ENCODE measurements around the gene DMGDH.

Gene DMGDH

DNA sequence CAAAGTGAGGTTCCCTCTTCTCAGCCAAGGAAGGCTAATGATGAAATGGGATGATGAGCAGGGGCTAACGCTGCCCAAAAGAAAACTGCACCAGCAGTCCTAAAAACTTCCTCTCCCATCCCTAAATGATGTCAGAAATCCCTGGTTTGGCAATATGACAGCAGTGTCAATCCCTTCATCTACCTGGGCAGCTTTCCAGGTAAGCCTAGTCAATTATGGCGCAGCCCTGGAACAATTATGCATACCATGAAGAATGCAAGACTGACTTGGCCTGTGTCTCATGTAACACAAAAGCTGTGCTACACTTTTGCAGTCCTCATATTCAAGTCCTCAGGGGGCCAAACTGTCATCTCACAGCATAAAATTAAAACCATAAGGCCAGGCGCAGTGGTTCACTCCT is 7.0 kb downstream of the DMGDH start:
- DNase-seq, result no peak

GRCh38 chr5:79059674-79060073 is 9.8 kb downstream of the DMGDH start:
- no peak for DNase-seq

GRCh38 chr5:79056847-79057246 is 12.6 kb downstream of the DMGDH start:
- DNase-seq, result no peak

DNA sequence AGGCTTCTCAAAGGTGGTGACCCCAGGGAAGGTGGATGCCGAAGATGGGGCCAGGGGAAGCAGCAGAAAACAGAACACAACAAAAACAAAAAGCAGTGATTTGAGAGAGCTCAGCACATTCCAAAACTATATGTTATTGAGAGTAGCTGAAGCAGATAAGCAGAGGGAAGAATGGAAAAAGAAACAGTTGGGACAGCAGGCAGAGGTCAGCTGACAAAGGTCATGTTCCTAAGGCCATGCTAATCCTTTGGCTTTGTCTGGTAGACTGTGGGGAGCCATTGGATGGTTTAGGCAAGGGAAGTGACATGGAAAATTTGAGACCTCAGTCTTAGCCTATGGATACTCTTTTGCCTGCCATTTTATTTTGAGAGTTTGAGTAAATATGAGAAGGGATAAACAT is 14.5 kb downstream of the DMGDH start:
- DNase-seq, result no peak

DNA sequence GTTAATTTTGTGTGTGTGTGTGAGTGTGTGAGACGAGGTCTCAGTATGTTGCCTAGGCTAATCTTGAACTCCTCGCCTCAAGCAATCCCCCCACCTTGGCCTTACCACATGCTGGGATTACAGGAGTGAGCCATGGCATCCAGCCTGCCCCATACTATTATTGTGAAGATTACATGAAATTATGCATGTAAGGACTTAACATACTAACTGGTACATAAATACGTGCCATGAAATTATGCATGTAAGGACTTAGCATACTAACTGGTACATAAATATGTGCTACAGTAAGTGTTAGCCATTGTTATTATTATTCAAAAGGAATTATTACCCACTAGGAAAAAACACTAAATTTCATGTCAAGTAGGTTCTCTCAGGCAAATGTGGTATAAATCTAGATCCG is 16.2 kb downstream of the DMGDH start:
- no peak for DNase-seq

DNA sequence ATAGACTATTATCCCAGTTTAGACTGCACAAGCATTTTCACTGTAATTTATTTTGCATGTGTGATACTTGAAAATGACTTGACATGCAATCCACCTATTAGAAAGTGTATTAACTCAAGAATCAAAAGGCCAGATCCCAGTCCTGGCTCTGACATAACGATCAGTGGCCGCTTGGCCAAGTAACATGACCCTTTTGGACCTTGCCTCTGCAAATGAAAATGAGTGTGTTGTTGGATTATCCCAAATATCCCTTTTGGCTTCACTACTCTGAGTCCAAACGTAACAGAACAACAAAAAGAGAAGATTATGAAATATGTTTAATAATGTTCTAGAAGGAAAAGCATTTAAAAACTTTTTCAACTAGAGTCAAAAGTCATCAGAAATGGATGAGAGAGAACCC is 19.0 kb downstream of the DMGDH start:
- DNase-seq, result peak; percentile 29

GRCh38 chr5:79048437-79048836 is 21.0 kb downstream of the DMGDH start:
- DNase-seq, result no peak

DNA sequence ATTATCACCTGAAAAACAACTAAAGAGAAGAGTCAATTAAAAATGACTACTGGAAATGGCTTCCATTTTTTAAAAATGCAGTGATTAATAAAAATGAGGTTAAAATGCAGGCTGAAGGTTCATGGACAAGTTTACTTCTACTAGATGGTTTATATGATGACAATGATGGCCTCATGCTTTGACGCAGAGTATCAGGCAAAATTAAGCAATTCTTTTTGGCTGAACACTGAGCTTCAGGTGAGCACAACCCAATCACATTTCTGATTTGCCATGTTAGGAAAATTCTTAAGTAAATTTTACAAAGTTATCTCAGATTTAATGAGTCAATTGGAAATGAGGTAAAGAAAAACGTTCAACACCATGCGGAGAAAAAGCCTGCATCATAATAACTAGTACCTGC is 22.3 kb downstream of the DMGDH start:
- DNase-seq, result no peak

DNA sequence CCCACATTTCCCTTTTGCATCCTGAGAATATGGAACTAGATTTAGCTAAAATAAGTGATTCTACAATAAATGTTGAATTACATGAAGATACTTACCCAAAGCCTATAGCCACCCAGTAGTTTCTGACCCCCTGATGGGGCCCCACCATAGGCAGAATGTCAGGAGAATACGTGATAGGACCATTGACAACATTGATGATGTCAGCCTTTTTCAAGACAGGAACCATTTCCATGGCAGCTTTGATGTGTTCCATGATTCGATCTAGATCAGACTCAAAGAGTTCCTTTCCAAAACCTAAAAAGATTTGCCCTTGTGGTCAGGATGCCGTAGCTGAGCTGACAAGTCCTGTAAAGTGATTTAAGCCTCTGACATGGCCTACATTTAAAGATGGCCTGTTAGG is 27.3 kb downstream of the DMGDH start:
- no peak for DNase-seq

DNA sequence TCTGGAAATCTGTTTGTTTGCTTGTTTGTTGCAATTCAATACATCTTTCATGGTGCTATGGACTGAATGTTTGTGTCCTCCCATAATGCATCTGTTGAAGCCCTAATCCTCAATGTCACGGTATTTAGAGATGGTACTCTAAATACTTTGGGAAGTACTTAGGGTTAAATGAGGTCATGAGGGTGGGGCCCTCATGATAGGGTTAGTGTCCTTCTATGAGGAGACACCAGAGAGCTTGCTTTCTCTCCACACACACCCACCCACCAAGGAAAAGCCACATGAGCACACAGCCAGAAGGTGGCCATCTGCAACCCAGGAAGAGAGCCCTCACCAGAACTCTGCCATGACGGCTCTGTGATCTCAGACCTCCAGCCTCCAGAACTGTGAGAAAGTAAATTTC is 32.7 kb downstream of the DMGDH start:
- no peak for DNase-seq

- no peak for DNase-seq
These were observed 34.2 kb downstream of the DMGDH start for GRCh38 chr5:79035237-79035636.

DNA sequence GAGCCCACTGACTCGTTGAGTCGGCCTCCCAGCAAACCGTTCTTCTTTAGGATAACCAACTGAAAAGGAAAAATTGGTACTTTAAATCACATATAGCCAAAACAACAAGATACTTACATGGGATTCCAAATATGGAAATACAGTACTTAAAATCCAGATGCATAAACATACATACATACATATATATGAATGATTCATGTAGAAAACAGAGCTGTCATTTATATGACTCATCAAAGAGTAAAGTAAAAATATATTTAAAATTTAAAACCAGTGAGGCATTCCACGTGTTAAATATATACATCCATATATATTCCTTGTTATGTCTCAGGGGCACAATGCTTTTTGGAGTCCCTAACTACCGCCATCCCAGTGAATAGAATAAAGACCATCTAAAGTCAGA is 36.7 kb downstream of the DMGDH start:
- no peak for DNase-seq

DNA sequence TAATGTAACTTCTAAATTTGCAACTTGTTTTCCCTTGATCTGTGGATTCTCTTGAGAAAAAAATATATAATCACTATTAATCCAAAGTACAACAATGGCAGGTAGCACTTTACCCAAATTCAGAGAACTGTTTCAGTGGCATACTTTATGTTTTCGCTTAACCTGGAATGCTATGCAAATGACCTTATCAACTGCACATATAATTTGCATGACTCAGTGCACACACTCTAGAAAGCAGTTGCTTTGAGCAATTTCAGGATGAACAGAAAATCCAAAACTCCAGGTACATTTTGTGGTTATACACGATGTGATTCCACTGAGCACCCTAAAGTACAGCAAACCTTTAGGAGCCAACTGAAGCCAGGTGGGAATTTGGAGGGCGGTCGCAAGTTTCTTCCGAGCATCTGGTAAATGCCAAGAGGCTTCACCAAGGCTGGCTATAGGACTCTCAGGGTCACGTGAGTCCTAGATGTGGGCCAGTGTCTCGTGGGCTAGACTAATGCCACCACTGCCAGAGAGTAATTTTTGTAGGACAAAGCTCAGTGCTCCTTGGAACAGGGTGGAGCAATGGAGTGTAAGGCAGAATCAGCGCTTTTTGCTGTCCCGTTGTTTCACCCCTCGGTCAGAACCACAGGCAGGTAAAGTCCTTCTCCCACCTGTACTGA is 37.3 kb downstream of the DMGDH start:
- no peak for DNase-seq

DNA sequence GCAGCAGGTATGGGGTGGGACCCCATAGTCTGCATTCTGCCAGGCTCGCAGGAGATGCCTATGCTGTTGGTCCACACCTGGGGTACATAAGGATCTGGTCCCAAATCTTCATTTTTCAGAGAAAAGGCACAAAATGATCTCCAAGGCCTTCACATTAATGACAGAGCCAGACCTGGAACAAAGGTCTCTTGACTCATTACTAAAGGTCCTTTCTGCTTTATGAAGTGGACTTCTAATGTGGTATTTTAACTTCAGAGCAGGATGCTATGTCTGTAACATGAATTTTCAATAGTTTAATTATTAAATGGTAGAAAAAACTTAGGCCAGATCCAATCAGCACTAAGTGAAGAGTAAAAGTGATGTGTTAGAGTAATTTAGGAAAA is 38.0 kb downstream of the DMGDH start:
- DNase-seq, result no peak

- no peak for DNase-seq
These were observed 38.6 kb downstream of the DMGDH start for GRCh38 chr5:79030663-79031484.

DNA sequence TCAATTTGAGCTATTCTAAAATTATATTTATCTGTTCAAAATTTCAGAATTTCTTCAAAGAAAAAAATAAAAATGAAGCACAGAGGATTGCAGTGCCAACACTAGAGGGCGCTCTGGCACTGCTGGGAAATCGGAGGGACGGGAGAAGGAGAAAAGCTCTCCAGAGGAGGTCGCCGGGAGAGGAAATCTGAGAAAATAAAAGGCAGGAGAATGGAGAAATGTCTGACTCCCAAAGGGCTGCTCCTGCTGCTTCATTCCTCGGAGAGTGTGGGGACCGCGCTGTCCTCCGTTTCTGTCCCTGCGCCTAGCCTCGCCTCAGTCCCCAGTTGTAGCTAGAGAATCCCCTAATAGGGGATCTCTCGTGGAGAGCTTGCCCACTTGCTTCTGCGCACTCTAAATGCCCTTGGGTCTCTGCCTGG is 44.4 kb downstream of the DMGDH start:
- DNase-seq, result peak; percentile 66

DNA sequence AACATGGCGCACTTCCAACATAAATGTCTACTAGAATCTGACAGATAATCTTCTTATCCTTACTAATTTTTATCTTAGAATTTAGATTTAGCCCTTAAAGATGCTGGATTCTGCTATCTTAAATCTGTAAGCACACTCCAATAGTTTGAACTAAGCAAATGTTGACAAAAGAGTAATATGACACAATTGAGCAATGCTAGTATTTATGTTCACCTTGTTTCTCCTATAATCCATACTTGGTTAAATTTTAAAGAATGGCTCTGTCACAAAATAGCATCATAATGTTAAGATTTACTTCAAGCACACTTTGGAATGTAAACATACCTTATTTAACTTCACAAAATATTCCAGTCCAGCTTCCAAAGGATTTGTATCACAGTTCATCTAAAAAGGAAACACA is 45.5 kb downstream of the DMGDH start:
- no peak for DNase-seq

DNA sequence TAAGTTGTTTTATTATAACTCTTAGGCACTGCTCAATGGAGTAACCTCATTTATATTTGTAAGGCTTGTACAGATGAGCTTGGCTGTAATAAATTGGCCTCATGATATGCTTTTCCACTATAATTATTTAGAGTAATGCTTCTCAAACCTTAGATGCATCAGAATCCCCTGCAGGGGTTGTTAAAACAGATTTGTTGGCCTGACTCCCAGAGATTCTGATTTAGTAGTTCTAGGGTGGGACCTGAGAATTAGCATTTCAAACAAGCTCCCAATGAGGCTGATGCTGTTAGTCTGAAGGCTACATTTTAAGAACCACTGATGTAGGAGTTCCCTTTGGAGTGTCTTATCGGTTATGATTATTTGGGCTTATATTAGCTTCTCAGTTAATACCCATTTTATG is 46.1 kb downstream of the DMGDH start:
- no peak for DNase-seq

DNA sequence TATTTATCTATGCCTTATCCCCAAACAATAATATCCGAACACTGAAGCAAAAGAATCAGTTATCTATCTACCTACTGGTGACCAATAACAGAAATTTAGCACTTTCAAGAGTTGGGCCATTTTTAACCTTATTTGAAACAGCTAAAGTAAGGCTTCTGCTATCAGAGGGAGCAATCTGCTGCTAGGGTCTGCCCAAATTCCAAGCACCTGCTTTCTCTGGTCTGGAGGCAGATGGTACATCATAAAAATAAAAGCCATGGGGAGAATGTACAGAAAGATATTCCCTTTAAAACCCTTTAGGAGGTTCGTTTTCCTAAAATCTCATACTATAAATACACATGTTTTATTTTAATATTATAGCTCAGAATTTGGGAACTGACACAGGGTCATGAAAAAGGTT is 46.7 kb downstream of the DMGDH start:
- no peak for DNase-seq

DNA sequence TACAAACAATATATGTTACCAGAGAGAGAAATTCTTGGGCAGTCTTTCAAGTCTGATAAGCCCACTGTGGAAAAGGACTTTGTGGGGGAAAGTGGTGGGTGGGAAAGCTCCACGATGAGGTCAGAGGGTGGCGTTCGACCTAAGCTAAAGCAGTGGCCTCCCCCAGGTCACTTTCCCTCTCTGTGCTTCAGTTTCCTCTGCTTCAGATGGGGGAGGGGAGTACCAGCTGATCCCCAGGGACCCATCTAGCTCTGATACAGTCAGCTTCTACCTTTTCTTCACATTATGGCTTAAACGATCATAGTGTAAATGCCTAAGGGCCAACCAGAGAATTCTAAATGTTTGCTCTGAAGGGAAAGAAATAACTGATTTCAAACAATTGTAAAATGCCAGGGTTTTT is 47.7 kb downstream of the DMGDH start:
- no peak for DNase-seq

DNA sequence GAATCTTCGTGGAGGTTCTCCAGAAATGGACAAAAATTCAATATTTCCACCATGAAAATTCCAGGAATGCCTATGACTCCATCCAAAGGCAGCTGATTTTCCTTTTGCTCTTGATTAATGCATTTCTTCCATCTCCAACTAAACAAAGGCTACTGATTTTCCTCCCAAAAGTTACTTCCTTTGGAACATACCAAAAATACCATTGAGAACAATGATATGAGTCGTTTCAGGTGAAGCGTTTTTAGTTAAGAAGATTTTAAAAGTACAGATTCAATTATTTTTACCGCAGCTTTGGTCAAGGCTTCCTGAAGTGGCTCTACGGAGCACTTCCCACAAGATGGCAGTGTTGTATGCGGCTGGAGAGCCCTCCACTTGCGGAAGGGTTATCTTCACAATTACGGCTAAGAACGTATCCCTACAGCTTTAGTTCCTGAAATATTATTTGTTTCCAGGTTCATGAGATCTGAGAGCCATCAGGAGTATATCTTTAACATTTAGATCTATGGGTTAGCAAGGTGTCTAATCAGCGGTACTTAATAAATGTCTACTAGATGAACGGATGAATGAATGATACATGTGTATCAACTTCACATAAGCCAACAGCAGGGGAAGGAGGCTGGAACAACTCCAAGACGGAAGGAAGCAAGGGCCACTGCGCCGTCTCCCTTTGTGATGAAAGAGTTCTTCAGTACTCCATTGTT is 48.5 kb downstream of the DMGDH start:
- peak; percentile 59 for DNase-seq

DNA sequence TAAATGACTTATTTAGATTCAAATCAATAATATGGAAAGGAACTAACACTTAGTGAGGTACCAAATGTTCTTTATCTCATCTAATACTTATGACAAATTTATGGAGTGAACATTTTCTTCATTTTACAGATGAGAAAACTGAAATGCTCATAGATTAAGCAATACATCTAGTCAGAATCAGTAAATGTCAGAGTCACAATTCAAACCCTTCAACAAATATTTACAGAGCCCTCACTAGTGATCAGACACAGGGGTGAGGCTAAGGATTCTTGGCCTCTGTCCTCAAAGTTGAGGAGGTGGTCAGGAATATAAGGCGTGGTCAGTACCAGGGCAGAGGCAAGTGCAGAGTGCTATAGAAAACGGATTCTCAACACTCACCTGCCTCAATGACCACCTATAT is 54.8 kb downstream of the DMGDH start:
- DNase-seq, result no peak

DNA sequence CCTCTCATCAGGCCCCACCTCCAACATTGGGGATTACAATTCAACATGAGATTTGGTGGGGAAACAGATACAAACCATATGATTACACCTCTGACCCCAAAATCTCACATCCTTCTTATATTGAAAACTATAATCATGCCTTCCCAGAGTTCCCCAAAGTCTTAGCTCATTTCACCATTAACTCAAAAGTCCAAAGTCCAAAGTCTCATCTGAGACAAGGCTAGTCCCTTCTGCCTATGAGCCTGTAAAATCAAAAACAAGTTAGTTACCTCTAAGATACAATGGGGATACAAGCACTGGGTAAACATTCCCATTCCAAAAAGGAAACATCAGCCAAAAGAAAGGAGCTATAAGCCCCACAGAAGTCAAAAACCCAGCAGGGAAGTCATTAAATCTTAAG is 57.6 kb downstream of the DMGDH start:
- DNase-seq, result no peak

DNA sequence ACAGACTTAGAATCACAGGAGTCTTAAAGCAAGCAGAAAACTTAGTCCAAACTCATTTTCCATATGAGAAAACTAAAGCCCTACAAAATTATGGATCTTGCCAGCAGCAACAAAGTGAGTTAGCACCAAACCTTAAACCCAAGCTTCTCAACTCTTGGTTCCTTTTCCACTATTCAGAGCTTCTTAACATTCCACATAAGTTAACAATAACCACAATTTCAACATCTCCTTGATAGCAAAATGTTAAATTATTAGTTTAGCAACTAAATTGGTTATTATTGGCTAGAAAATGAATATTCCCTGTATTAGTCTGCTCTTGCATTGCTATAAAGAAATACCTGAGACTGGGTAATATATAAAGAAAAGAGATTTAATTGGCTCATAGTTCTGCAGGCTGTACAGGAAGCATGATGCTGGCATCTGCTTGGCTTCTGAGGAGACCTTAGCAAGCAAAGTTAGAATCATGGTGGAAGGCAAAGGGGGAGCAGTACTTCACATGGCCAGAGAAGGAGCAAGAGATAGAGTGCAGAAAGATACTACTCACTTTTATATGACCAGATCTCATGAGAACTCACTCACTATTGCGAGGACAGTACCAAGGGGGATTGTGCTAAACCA is 58.1 kb downstream of the DMGDH start:
- DNase-seq, result no peak
